Fibroblast of skin of back (primary cell): ENCODE data around the gene BCL7C.

Source experiments
- DNase-seq: peaks from one replicate; pipeline ENCODE4 v3.0.0-alpha.2; 2013

BCL7C gene

DNA sequence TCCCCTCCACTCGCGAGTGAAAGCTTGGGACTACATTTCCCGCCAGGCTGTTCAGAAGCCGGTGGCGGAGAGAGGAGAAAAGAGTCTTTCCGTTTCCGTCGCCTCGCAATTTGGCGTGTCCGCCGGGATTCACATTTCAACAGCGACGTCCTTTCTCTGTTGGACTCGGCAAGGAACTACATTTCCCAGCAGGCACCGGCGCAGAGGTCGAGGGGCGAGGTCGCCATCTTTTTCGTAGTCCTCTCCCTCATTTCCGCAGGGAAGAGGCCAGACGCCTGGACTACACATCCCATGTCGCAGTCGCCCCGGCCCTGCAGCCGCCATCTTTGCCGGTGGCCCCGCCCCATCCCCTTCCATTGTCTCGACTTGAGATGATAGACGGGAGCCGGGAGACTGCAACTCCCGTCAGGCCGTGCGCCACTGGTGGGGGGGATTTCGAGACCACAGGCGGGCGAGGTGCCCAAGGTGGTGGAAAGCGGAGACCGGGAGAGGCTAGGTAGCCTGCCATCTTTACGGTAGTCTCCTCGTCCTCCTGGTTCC, 28.6 kb upstream of the BCL7C start:
- peak; percentile 100 for DNase-seq

DNA sequence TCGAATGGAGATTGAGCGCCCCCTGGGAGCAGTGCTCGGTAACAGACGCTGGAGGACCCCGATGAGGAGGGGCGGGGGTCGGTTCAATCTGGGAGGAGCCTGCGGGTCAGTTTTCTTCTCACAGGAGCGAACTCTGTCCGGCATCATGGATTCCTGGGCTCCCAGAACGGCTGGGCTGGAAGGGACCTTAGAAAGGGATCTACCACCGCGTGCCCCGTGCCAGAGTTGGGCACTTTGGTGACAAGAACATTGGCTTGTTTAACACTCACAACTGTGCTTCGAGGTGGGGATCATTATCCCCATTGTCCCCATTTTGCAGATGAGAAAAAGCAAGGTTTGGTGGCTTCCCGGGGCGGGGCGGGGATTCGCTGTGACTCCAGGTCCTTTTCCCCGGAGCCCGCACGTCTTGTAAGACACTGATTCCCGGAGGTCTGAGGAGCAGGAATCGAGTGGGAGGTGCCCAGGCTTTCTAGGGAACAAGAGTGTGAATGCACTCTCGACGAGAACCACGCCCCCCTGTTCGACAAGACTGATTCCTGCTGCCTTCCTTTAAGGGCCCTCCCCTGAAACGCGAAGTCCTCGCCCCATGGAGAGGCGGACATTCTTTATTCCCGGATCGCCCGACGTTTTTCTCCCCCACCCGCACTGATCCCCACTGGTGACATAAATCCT, 28.0 kb upstream of the BCL7C start:
- peak; percentile 89 for DNase-seq

DNA sequence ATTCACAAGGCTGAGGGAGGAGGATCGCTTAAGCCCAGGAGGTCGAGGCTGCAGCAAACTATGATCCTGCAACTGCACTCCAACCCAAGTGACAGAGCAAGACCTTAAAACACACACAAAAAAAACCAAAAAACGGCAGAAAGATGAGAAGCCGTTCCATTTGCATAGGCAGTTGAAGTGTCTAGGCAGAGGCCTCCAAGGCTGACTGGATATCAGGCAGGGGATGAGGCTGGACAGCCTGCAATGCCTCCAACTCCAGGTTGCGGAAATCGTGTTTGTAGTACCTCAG, 27.5 kb upstream of the BCL7C start:
- no peak for DNase-seq

GRCh38 chr16:30920891-30921290, 27.0 kb upstream of the BCL7C start:
- no peak for DNase-seq

DNA sequence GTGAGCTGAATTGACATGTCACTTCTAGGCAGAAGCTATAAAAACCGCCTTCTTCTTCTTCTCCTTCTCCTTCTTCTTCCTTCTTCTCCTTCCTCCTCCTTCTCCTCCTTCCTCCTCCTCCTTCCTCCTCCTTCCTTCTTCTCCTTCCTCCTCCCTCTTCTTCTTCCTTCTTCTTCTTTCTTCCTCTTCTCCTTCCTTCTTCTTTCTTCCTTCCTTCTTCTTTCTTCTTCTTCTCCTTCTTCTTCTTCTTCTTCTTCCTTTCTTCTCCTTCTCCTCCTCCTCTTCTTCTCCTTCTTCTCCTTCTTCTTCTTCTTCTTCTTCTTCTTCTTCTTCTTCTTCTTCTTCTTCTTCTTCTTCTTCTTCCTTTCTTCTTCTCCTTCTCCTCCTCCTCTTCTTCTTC, 24.7 kb upstream of the BCL7C start:
- DNase-seq: no peak

GRCh38 chr16:30914830-30915229, 21.0 kb upstream of the BCL7C start:
- DNase-seq: no peak

GRCh38 chr16:30912794-30913412, 19.0 kb upstream of the BCL7C start:
- no peak for DNase-seq

DNA sequence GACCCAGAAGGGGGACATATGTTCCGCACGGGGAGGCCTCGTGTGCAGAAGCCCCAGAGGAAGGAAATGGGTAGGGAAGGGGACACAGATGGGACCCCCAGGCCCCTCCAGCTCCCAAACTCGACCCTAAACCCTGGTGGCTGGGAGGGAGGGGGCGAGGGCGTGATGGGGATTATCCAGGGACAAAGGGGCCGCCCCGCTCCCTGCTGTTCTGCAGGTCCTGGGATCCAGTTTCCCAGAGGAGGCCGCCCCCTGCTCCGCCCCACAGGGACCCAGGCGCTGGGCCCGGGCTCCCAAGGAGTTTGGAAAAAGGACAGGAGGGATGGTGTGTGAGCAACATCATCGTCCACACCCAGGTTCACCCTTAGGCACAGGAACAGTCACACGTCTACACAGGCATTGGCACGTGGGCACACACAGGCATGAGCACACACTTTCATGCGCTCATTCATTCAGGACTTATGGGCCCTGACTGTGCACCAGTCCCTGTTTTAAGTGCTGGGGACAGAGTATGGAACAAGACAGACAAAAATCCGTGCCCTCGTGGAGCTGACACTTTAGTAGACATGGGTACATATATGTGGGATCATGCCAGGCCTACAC, 16.7 kb upstream of the BCL7C start:
- no peak for DNase-seq

GRCh38 chr16:30907064-30907463, 13.2 kb upstream of the BCL7C start:
- no peak for DNase-seq

- no peak for DNase-seq
These were observed 10.4 kb upstream of the BCL7C start for GRCh38 chr16:30904114-30904780.

DNA sequence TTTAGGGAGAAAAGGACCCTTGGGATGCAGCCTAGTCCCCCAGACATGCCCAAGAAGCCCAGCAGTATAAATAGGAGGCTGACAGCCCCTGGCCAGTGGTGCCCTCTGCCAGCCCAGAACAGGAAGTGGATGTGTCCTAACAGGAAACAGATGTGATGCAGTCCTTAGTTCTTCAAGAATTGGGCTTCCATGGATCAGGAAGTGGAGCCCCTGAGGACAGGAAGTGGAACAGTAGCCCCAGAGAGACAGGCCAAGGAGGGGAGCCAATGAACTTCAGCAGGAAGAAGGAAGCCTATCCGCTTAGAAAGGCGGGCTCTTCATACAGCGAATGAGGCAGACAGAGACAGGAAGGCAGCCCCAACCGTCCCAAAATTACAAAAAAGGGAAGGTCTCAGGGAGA, 9.7 kb upstream of the BCL7C start:
- DNase-seq: peak; percentile 40

DNA sequence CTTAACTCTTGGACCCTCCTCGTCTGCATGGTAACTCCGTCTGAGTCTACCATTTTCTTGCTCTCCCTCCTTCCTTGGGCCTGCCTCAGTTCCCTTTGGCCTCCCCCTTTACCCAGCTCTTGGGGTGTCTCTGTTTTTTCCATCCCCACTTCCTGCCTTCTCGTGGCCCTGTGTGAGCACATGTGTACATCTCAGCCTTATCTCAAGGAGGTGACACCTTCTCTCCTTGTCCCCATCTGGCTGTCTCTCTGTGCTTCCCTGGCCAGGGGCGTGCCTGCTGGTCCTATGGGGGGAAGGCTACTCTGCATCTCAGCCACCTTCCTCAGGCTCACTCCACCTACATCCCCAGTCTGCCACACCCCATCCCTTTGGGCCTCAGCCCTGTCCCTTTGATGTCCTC, 9.1 kb upstream of the BCL7C start:
- no peak for DNase-seq

- DNase-seq: peak; percentile 75
These were observed 8.4 kb upstream of the BCL7C start for GRCh38 chr16:30902029-30902972.

- DNase-seq: no peak
These were observed 7.5 kb upstream of the BCL7C start for GRCh38 chr16:30901201-30902028.

- no peak for DNase-seq
These were observed 6.7 kb upstream of the BCL7C start for GRCh38 chr16:30900588-30900987.

DNA sequence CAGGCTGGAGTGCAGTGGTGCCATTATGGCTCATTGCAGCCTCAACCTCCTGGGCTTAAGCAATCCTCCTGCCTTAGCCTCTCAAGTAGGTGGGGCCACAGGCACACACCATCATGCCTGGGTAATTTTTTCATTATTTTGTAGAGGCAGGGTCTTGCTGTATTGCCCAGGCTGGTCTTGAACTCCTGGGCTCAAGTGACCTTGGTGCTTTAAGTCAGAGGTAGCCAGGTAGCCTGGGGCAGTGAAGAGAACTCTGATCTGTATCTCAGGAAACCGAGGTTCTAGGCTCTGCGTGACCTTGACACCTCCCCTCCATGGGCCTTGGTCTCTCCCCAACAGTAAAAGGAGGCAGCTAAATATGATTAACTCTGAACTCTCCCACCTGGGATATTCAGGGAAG, 5.9 kb upstream of the BCL7C start:
- no peak for DNase-seq

GRCh38 chr16:30896889-30897733, 3.2 kb upstream of the BCL7C start:
- peak; percentile 95 for DNase-seq

DNA sequence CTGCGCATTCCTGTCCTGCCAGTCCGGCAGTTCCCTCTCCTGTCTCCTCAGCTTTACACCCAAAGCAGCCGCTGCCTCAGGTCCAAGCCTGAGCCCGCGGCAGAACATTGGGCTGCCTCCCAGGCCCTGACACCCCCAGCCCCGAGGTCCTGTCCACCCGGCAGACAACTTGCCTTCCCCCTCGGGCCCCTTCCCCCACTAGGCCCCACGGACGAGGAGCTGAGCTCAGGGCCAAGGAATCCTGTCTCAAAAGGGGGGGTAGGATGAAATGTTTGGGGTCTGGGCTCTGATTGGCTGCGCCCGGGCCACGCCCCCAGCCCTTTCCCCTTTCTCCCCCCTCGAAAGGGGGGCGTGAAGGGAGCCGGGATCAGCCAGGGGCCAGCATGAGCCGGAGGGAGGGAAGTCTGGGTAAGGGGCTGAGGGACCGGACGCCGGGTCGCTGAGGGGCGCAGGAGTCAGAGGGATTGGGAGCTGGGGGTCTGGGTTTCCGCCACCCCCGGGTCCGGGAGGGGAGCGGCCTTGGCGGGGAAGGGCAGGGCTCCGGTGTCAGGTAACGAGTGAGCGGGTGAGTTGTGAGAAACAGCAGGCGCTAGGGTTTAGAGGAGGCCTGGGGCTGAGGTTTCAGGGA, 2.5 kb upstream of the BCL7C start, which contains the start of gene CTF1:
Gene CTF1 (plus strand): TSS at position 354 of the 628 bp plus-strand sequence. CDS start 30 bp downstream, at position 384.
- DNase-seq: peak; percentile 95

DNA sequence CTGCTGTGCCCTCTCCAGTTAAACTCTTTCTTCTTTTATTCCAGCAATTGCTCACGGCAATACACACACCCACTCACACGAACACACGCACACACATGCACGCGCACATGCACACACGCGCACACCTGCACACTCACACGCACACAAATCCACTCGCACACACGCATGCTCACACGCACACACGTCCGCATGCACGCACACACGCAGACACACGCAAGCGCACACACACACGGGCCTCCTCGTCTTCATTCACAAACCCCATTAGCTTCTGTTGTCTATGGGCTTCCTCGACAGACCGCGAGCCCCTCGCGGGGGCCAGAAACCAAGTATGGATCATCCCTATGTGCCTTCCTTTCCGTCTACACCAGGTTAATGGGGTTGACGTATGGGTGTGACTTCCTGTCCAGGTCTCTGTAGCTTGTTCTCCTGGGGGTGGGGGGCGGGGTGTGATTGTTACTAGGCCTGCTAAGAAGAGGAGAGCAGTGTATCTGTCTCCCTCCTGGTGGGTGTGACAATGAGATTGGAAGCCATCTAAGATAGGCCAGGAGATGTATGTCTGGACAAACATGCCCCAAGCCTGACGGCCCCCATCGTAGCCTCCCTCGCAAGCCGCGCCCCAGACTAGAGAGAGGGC, 1.9 kb upstream of the BCL7C start:
- no peak for DNase-seq
